ENCODE results near the gene KIAA1755. TPM values are rescaled to one million over a fixed set of nuclear protein-coding genes. Genes with fewer than 3 reads are reported as not detected.
A peak's percentile ranks its signal among the peaks of the same experiment; 100 is the strongest.

Gene KIAA1755
- total and polyA plus RNA-seq, 9 of the 15 experiments (the other 6 are each of a cell fraction or from before 2014, with no cell fraction given) = not detected

GRCh38 chr20:38165089-38165965 lies 95.2 kb downstream of the KIAA1755 start, which contains the start of gene TGM2 (continued):
- TF ChIP-seq ARID4B (CRISPR knock-in tag; IDR thresholded peaks at IDR 0.05) (no peak), CREB3 (tag; conservative IDR thresholded peaks at IDR 0.05; ENCODE audit: low read depth) (no peak), ZNF639 (CRISPR knock-in tag; conservative IDR thresholded peaks at IDR 0.05 in 1 of 2, IDR thresholded peaks at IDR 0.05 in 1 of 2) (no peak), ELK1 (CRISPR knock-in tag; IDR thresholded peaks at IDR 0.05) (no peak), ZNF780A (CRISPR knock-in tag; IDR thresholded peaks at IDR 0.05) (no peak), ZSCAN29 (IDR thresholded peaks at IDR 0.05) (no peak), E4F1 (CRISPR knock-in tag; IDR thresholded peaks at IDR 0.05; ENCODE audit: borderline replicate concordance) (no peak), ZFPM2 (CRISPR knock-in tag; IDR thresholded peaks at IDR 0.05) (no peak), ZBTB7A (IDR thresholded peaks at IDR 0.05; ENCODE audit: borderline replicate concordance, control insufficient read depth, low read depth, low read length) (peak; percentile 85; the same call in 1 of the 2 replicates), MIER1 (IDR thresholded peaks at IDR 0.05; ENCODE audit: low read depth) (peak; percentile 34; the same call in 1 of the 2 replicates), ZNF354B (CRISPR knock-in tag; IDR thresholded peaks at IDR 0.05) (no peak), PHF20 (IDR thresholded peaks at IDR 0.05; ENCODE audit: partially characterized antibody) (peak; percentile 74), ZKSCAN1 (IDR thresholded peaks at IDR 0.05; ENCODE audit: low read depth, low read length) (no peak)

Data from K562 (cell line).